Loucy (cell line): ENCODE data around the gene MDM4.

Experiments used
- EZH2phosphoT487 ChIP-seq: fragments of 200-600 bp; IDR thresholded peaks from 2 replicates; pipeline ENCODE4 v1.6.1; 2018; ENCODE audit warnings: antibody characterized with exemption, mild to moderate bottlenecking, moderate library complexity, borderline replicate concordance
- TF ChIP-seq, protein P1 (sequence below): fragments of 200-600 bp; sonication (generic); conservative IDR thresholded peaks from 2 replicates; pipeline ENCODE4 v1.5.1; 2014; ENCODE audit warnings: mild to moderate bottlenecking, antibody characterized with exemption, low read length

DNA sequence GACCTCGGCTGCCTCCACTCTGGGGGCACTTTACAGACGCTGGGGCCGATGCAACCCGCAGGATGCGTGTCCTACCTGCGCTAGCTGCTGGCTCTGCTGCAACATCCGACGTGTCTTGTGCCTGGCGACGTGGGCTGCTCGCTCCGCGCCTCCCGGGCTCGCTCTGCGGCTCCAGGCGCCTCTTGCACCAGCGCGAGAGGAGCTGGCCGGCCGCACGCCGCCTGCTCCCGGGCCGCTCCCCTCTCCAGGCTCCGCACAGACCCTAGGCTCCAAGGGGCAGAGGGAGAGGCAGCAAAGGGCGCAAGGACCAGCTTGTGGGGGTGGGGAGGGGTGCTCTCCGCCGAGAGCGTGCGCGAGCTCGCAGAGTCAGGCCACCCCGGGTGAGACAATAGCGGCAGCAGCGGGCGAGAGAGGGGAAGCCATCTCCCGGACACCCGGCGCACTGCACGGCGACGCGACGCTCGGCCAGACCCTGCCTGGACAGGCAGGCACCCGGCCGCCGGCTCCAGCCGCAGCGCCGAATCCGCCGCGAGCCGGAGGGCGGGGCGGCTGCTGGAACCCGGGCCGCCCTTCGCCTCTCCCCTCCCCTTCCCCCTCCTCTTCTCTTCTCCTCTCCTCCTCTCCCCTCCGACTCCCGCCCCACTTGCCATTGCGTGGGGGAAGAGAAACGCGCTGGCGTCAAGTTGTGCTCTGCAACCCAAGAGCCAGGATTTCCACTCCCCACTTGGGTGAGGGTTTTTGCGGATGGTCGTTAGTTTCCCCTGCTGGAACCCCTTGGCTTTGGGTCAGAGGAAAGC is 21.7 kb upstream of the MDM4 start, which contains the start of gene PIK3C2B:
- TF ChIP-seq, protein P1, sequence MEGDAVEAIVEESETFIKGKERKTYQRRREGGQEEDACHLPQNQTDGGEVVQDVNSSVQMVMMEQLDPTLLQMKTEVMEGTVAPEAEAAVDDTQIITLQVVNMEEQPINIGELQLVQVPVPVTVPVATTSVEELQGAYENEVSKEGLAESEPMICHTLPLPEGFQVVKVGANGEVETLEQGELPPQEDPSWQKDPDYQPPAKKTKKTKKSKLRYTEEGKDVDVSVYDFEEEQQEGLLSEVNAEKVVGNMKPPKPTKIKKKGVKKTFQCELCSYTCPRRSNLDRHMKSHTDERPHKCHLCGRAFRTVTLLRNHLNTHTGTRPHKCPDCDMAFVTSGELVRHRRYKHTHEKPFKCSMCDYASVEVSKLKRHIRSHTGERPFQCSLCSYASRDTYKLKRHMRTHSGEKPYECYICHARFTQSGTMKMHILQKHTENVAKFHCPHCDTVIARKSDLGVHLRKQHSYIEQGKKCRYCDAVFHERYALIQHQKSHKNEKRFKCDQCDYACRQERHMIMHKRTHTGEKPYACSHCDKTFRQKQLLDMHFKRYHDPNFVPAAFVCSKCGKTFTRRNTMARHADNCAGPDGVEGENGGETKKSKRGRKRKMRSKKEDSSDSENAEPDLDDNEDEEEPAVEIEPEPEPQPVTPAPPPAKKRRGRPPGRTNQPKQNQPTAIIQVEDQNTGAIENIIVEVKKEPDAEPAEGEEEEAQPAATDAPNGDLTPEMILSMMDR = peak; percentile 29
- no peak for TF ChIP-seq EZH2phosphoT487
